Endothelial cell of umbilical vein (primary cell): ENCODE data around the gene PARD3B. TPM values are rescaled to one million over a fixed set of nuclear protein-coding genes. Genes with fewer than 3 reads are reported as not detected.

Source experiments
- BruUV-seq: library from RNA; stranded (reverse); fragments of 400-500 nt; replicated peaks from 2 replicates; lab custom pipeline; 2021; lab: Mats Ljungman, UMichigan
- CTCF ChIA-PET: fragments of 300-600, 350-600 bp; sonication (Branson Sonifier 250); formaldehyde crosslinking; loops from one replicate; lab custom pipeline; 2021; ENCODE audit warnings: antibody characterized with exemption, inconsistent platforms; lab: Charles Lee
- POLR2A ChIA-PET: fragments of 300-600, 350-600 bp; sonication (Branson Sonifier 250); formaldehyde crosslinking; loops from one replicate; lab custom pipeline; 2021; ENCODE audit warnings: antibody characterized with exemption, inconsistent platforms; lab: Charles Lee
- DNase-seq: peaks from one replicate; pipeline ENCODE4 v3.0.0-alpha.2; 2011; ENCODE audit warnings: low read depth, low spot score
- FAIRE-seq: peaks from 2 replicates; lab custom pipeline; 2011; peaks lifted over from hg19 to GRCh38; lab: Jason Lieb, UNC
- H2AFZ ChIP-seq: 2 replicates; pipeline ENCODE4 v1.6.0; 2012; ENCODE audit warnings: low read depth, low read length, control low read depth, inconsistent platforms
- H3K27ac ChIP-seq: 2 replicates; pipeline ENCODE4 v1.5.1; 2011; ENCODE audit warnings: low read depth, mild to moderate bottlenecking, control low read depth, low read length, moderate library complexity; ENCODE audit not compliant: insufficient read depth
- H3K27me3 ChIP-seq, 2 experiments: 2 replicates each; pipeline versions ENCODE4 v1.6.0 to v1.6.1; 2011; ENCODE audit warnings: low read length in 2 of 2, mixed read lengths in 1 of 2; ENCODE audit not compliant: control insufficient read depth in 2 of 2, insufficient read depth in 2 of 2
- H3K36me3 ChIP-seq, 2 experiments: 2 replicates in 1 of 2; 3 replicates in 1 of 2; pipeline ENCODE4 v1.5.1; 2011; ENCODE audit warnings: low read length in 2 of 2, mild to moderate bottlenecking in 1 of 2, moderate library complexity in 1 of 2; ENCODE audit not compliant: control insufficient read depth in 2 of 2, insufficient read depth in 2 of 2; ENCODE audit errors: extremely low read depth in 1 of 2
- H3K4me1 ChIP-seq: 3 replicates; pipeline ENCODE4 v1.5.1; 2011; ENCODE audit warnings: mild to moderate bottlenecking, low read length; ENCODE audit not compliant: control insufficient read depth, insufficient read depth; ENCODE audit errors: extremely low read depth
- H3K4me2 ChIP-seq: 2 replicates; pipeline ENCODE4 v1.6.1; 2011; ENCODE audit warnings: low read length, control low read depth, mixed read lengths; ENCODE audit not compliant: insufficient read depth
- H3K4me3 ChIP-seq, 3 experiments: fragments of 200-600 bp in 1 of 3; sonication (generic), shearing (Covaris generic) in 1 of 3; replicated peaks in 1 of 3; 2 replicates each; pipeline ENCODE4 v1.5.1; 2011 to 2016; ENCODE audit warnings: control low read depth in 3 of 3, low read length in 3 of 3, mild to moderate bottlenecking in 2 of 3, inconsistent platforms in 1 of 3, low read depth in 1 of 3, moderate library complexity in 1 of 3; ENCODE audit not compliant: insufficient read depth in 1 of 3
- H3K79me2 ChIP-seq: 2 replicates; pipeline ENCODE4 v1.6.0; 2012; ENCODE audit warnings: low read length, inconsistent platforms; ENCODE audit not compliant: control insufficient read depth, insufficient read depth
- H3K9ac ChIP-seq: replicated peaks from 2 replicates; pipeline ENCODE3; 2011; ENCODE audit warnings: low read length, control low read depth; ENCODE audit not compliant: insufficient read depth; ENCODE audit errors: extremely low read depth
- H3K9me1 ChIP-seq: replicated peaks from 3 replicates; pipeline ENCODE4 v1.6.0; 2011; ENCODE audit warnings: mild to moderate bottlenecking, low read length; ENCODE audit not compliant: control insufficient read depth, insufficient read depth; ENCODE audit errors: extremely low read depth
- H3K9me3 ChIP-seq: replicated peaks from 2 replicates; pipeline ENCODE4 v1.5.1; 2012; ENCODE audit warnings: low read length, inconsistent platforms; ENCODE audit not compliant: control insufficient read depth, insufficient read depth
- H4K20me1 ChIP-seq: replicated peaks from 2 replicates; pipeline ENCODE3; 2011; ENCODE audit warnings: mild to moderate bottlenecking, low read length; ENCODE audit not compliant: control insufficient read depth, insufficient read depth; ENCODE audit errors: extremely low read depth
- EZH2 ChIP-seq: IDR thresholded peaks from 2 replicates; pipeline ENCODE4 v1.6.1; 2012; ENCODE audit warnings: borderline replicate concordance, low read depth, mild to moderate bottlenecking, moderate library complexity, low read length, inconsistent platforms; ENCODE audit not compliant: severe bottlenecking
- FOS ChIP-seq: IDR thresholded peaks from 2 replicates; pipeline ENCODE4 v1.6.1; 2011; ENCODE audit warnings: mild to moderate bottlenecking, low read length, moderate library complexity, borderline replicate concordance; ENCODE audit not compliant: insufficient read depth
- GATA2 ChIP-seq: IDR thresholded peaks from 2 replicates; pipeline ENCODE4 v1.7.0; 2011; ENCODE audit warnings: low read depth, mild to moderate bottlenecking, moderate library complexity, mixed read lengths, low read length; ENCODE audit not compliant: insufficient read length, insufficient read depth
- JUN ChIP-seq: IDR thresholded peaks from 2 replicates; pipeline ENCODE4 v1.6.1; 2011; ENCODE audit warnings: borderline replicate concordance, low read depth; ENCODE audit not compliant: insufficient read length, insufficient read depth
- MAX ChIP-seq: IDR thresholded peaks from 2 replicates; pipeline ENCODE4 v1.6.1; 2011; ENCODE audit not compliant: insufficient read depth, insufficient read length
- MYC ChIP-seq: IDR thresholded peaks from one replicate; pipeline ENCODE4 v1.6.1; 2011; ENCODE audit warnings: mild to moderate bottlenecking, low read depth, low read length
- POLR2A ChIP-seq: IDR thresholded peaks from 2 replicates; pipeline ENCODE4 v1.6.1; 2012; ENCODE audit warnings: low read depth, mild to moderate bottlenecking, control low read depth, low read length
- POLR2AphosphoS5 ChIP-seq: IDR thresholded peaks from 2 replicates; pipeline ENCODE4 v1.6.1; 2012; ENCODE audit warnings: low read depth, mild to moderate bottlenecking, control low read depth, low read length, moderate library complexity; ENCODE audit not compliant: insufficient read depth
- dilution Hi-C: fragments of 300-500 bp; cut with MboI; formaldehyde crosslinking; loops from one replicate; pipeline ENCODE4 v1.15.0; 2019; ENCODE audit warnings: low sequenced_read_pairs; ENCODE audit not compliant: extremely low pct_ligation_motif_present
- intact Hi-C: fragments of 100-400 bp; cut with micrococcal nuclease; formaldehyde crosslinking; loops from one replicate; pipeline ENCODE4 v1.10.0; 2022
- polyA plus RNA-seq, 4 experiments: library from polyadenylated mRNA; depleted of rRNA in 3 of 4; stranded (reverse) in 3 of 4; unstranded in 1 of 4; fragments of >200 nt; gene quantifications; 2 replicates each; pipeline versions ENCODE4 v1.2.1 to v1.2.3, GENCODE V29; 2011 to 2012; ENCODE audit warnings: missing spikeins in 1 of 4
- total RNA-seq: library from RNA; stranded (reverse); gene quantifications from 2 replicates; pipeline ENCODE4 v1.2.3, GENCODE V29; 2021
- TF ChIP-seq, protein P1 (sequence below), 2 donors: IDR thresholded peaks; 1 replicate in 1 of 2; 2 replicates in 1 of 2; pipeline ENCODE4 v1.5.1; 2011; ENCODE audit warnings: low read length in 2 of 2, mild to moderate bottlenecking in 2 of 2, moderate library complexity in 2 of 2, control low read depth in 1 of 2, inconsistent platforms in 1 of 2, low read depth in 1 of 2; ENCODE audit not compliant: insufficient read depth in 1 of 2; ENCODE audit errors: extremely low read depth in 1 of 2

The PARD3B gene
- total and polyA plus RNA-seq, 2 donors (not counting 3 experiments of a cell fraction or from before 2014, with no cell fraction given), result 2.2 to 30.9 TPM

- TF ChIP-seq EZH2 (no peak), POLR2AphosphoS5 (no peak), JUN (no peak), MYC (no peak), POLR2A (no peak), MAX (no peak), FOS (no peak), GATA2 (no peak)
- TF ChIP-seq, protein P1, sequence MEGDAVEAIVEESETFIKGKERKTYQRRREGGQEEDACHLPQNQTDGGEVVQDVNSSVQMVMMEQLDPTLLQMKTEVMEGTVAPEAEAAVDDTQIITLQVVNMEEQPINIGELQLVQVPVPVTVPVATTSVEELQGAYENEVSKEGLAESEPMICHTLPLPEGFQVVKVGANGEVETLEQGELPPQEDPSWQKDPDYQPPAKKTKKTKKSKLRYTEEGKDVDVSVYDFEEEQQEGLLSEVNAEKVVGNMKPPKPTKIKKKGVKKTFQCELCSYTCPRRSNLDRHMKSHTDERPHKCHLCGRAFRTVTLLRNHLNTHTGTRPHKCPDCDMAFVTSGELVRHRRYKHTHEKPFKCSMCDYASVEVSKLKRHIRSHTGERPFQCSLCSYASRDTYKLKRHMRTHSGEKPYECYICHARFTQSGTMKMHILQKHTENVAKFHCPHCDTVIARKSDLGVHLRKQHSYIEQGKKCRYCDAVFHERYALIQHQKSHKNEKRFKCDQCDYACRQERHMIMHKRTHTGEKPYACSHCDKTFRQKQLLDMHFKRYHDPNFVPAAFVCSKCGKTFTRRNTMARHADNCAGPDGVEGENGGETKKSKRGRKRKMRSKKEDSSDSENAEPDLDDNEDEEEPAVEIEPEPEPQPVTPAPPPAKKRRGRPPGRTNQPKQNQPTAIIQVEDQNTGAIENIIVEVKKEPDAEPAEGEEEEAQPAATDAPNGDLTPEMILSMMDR (IDR thresholded peaks at IDR 0.05; ENCODE audit: extremely low read depth in 1 of 2, insufficient read depth in 1 of 2, low read depth in 1 of 2, low read length in 2 of 2), result no peak
- H3K9ac ChIP-seq, result no peak overlapping the region
- H3K36me3 ChIP-seq, result no peaks in the 10 kb centered on the region
- DNase-seq, result peak; percentile 34
- no peaks in the 10 kb centered on the region for H3K9me1 ChIP-seq
- H3K4me3 ChIP-seq, result no peak overlapping the region
- BruUV-seq, result no TSS peak
- H4K20me1 ChIP-seq, result no peaks in the 10 kb centered on the region
- H3K4me2 ChIP-seq, result peak overlapping the region; percentile 30
- no peak for FAIRE-seq
- intact Hi-C loops (no loop called here), dilution Hi-C loops (no loop called here)
- no peak overlapping the region for H3K27ac ChIP-seq
- no peak overlapping the region for H2AFZ ChIP-seq
- no peaks in the 10 kb centered on the region for H3K79me2 ChIP-seq
- H3K27me3 ChIP-seq, result no peaks in the 10 kb centered on the region
- ChIA-PET POLR2A (no interaction called here), CTCF (interaction anchor here (1.3 kb wide), 1 partner anchor 17 kb away, joined by 3 read pairs; no protein-coding TSS in a partner anchor)
- H3K4me1 ChIP-seq, result peaks cover 16% of the 10 kb centered on the region
- H3K9me3 ChIP-seq, result no peaks in the 10 kb centered on the region
These were observed 879.1 kb downstream of the PARD3B start for GRCh38 chr2:205424326-205424725.
